A673 (cell line): Measurements from ENCODE around the gene CAMK1. TPM values are rescaled to one million over a fixed set of nuclear protein-coding genes. Genes with fewer than 3 reads are reported as not detected.

Experiments used
- BruUV-seq: library from RNA; stranded (reverse); fragments of 400-500 nt; replicated peaks from 2 replicates; lab custom pipeline; 2021; lab: Mats Ljungman, UMichigan
- CTCF ChIA-PET: fragments of 300-600 bp; sonication (Branson Sonifier 250); formaldehyde crosslinking; loops from one replicate; lab custom pipeline; 2022; ENCODE audit warnings: antibody characterized with exemption; lab: Charles Lee
- POLR2A ChIA-PET: fragments of 300-600 bp; sonication (Branson Sonifier 250); formaldehyde crosslinking; loops from one replicate; lab custom pipeline; 2022; ENCODE audit warnings: antibody characterized with exemption; ENCODE audit not compliant: low non-redundant PET; lab: Charles Lee
- DNase-seq: peaks from one replicate; pipeline ENCODE4 v3.0.0-alpha.2; 2015; ENCODE audit warnings: low spot score
- H3K27ac ChIP-seq: fragments of 200-600 bp; sonication (generic); 2 replicates; pipeline ENCODE4 v1.5.1; 2016; ENCODE audit warnings: mixed run types, low read depth, mild to moderate bottlenecking, mixed read lengths, antibody characterized with exemption, low read length; ENCODE audit not compliant: poor library complexity, severe bottlenecking
- H3K27me3 ChIP-seq: fragments of 200-600 bp; sonication (generic); replicated peaks from 2 replicates; pipeline ENCODE4 v1.6.1; 2017; ENCODE audit warnings: mixed run types, low read depth, mild to moderate bottlenecking, mixed read lengths, antibody characterized with exemption, low read length; ENCODE audit not compliant: insufficient read depth, poor library complexity
- H3K36me3 ChIP-seq: fragments of 200-600 bp; sonication (generic); 2 replicates; pipeline ENCODE4 v1.6.1; 2016; ENCODE audit warnings: mixed run types, mild to moderate bottlenecking, mixed read lengths, antibody characterized with exemption, low read length; ENCODE audit not compliant: insufficient read depth, poor library complexity, severe bottlenecking
- H3K4me1 ChIP-seq: fragments of 200-600 bp; sonication (generic); 2 replicates; pipeline ENCODE4 v1.6.1; 2017; ENCODE audit warnings: mixed run types, mild to moderate bottlenecking, mixed read lengths, antibody characterized with exemption, low read length; ENCODE audit not compliant: insufficient read depth, poor library complexity, severe bottlenecking
- H3K4me3 ChIP-seq: fragments of 200-600 bp; sonication (generic); 2 replicates; pipeline ENCODE4 v1.5.1; 2016; ENCODE audit warnings: low read depth, mixed run types, mild to moderate bottlenecking, mixed read lengths, low read length; ENCODE audit not compliant: poor library complexity, severe bottlenecking
- H3K9me3 ChIP-seq: fragments of 200-600 bp; sonication (generic); 2 replicates; pipeline ENCODE4 v1.6.1; 2016; ENCODE audit warnings: mixed run types, low read depth, mild to moderate bottlenecking, mixed read lengths, antibody characterized with exemption, low read length; ENCODE audit not compliant: poor library complexity, severe bottlenecking
- EZH2 ChIP-seq: fragments of 200-600 bp; sonication (generic); IDR thresholded peaks from 2 replicates; pipeline ENCODE4 v1.6.1; 2017; ENCODE audit warnings: borderline replicate concordance, low read depth, mild to moderate bottlenecking, mixed read lengths, antibody characterized with exemption, low read length; ENCODE audit not compliant: poor library complexity, severe bottlenecking
- intact Hi-C: fragments of 100-400 bp; cut with micrococcal nuclease; formaldehyde crosslinking; loops from one replicate; pipeline ENCODE4 v1.10.0; 2022; ENCODE audit not compliant: unreplicated experiment
- total RNA-seq: library from RNA; stranded (reverse); gene quantifications from 2 replicates; pipeline ENCODE4 v1.2.3, GENCODE V29; 2021
- TF ChIP-seq, protein P1 (sequence below): fragments of 300-800, 200-600 bp; sonication (generic); conservative IDR thresholded peaks from 2 replicates; pipeline ENCODE4 v1.5.1; 2017; ENCODE audit warnings: low read depth, mild to moderate bottlenecking, antibody characterized with exemption, low read length, moderate library complexity, mixed read lengths

The CAMK1 gene
- total RNA-seq, 1 experiment from 2014 or later: 26.7 TPM

- POLR2A ChIA-PET: no interaction called here
- TF ChIP-seq, protein P1, sequence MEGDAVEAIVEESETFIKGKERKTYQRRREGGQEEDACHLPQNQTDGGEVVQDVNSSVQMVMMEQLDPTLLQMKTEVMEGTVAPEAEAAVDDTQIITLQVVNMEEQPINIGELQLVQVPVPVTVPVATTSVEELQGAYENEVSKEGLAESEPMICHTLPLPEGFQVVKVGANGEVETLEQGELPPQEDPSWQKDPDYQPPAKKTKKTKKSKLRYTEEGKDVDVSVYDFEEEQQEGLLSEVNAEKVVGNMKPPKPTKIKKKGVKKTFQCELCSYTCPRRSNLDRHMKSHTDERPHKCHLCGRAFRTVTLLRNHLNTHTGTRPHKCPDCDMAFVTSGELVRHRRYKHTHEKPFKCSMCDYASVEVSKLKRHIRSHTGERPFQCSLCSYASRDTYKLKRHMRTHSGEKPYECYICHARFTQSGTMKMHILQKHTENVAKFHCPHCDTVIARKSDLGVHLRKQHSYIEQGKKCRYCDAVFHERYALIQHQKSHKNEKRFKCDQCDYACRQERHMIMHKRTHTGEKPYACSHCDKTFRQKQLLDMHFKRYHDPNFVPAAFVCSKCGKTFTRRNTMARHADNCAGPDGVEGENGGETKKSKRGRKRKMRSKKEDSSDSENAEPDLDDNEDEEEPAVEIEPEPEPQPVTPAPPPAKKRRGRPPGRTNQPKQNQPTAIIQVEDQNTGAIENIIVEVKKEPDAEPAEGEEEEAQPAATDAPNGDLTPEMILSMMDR: no peak
- no peak for TF ChIP-seq EZH2
- Histone ChIP-seq H3K36me3 (peaks cover 26% of the 10 kb centered on the region), H3K27ac (peak within 1 kb of the TSS; percentile 99), H3K27me3 (no peaks in the 10 kb centered on the region), H3K4me1 (peaks cover 12% of the 10 kb centered on the region), H3K9me3 (no peaks in the 10 kb centered on the region), H3K4me3 (peak within 1 kb of the TSS; percentile 100)
- BruUV-seq: no TSS peak
- CTCF ChIA-PET: no interaction called here
- intact Hi-C loops: loop anchor here (1.0 to 10.0 kb wide), 2 partner anchors 19 to 227 kb away; no protein-coding TSS in a partner anchor
- DNase-seq: peak; percentile 100
Measured at GRCh38 chr3:9731206-9732079, 38.3 kb downstream of the CAMK1 start, which contains the start of gene BRPF1. BRPF1 (plus strand) TSS chr3:9731735; CDS start chr3:9734141, 2,406 bp downstream.

DNA sequence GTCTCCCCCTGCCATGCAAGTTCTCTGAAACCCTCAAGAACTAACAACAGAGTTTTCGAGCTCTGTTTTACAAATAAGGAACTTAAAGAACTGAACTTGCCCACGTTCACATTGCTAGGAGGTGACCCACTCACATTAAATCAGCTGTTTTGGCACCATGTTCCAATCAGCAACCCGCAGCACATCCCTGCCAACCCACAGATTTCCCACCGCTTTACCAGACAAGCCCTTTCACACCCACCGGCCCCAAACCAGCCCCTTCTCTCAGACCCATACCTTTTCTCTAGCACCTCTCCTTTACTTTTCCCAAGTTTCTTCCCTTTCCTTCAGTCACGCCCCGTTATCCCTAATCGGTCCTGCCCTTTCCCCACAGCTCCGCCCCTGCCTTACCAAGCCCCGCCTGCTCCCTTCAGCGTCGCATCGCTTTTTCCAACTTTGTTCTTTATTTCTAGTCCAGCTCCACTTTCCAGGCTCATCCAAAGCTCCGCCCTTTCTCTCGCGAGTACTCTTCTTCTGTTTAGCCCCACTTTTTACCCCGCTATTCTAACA lies 39.0 kb downstream of the CAMK1 start:
- BruUV-seq: no TSS peak
- DNase-seq: no peak
- intact Hi-C loops: loop anchor here (1.0 to 10.0 kb wide), 2 partner anchors 20 to 226 kb away; no protein-coding TSS in a partner anchor
- TF ChIP-seq, protein P1: no peak
- TF ChIP-seq EZH2: no peak
- H3K27ac ChIP-seq: peak overlapping the region; percentile 99
- H3K9me3 ChIP-seq: no peaks in the 10 kb centered on the region
- ChIA-PET POLR2A (no interaction called here), CTCF (no interaction called here)
- H3K27me3 ChIP-seq: no peaks in the 10 kb centered on the region
- H3K4me3 ChIP-seq: peak overlapping the region; percentile 100
- peaks cover 21% of the 10 kb centered on the region for H3K36me3 ChIP-seq
- H3K4me1 ChIP-seq: peaks cover 12% of the 10 kb centered on the region

- POLR2A ChIA-PET: no interaction called here
- peaks cover 9% of the 10 kb centered on the region for H3K36me3 ChIP-seq
- CTCF ChIA-PET: no interaction called here
- intact Hi-C loops: no loop called here
- no peaks in the 10 kb centered on the region for H3K27me3 ChIP-seq
- TF ChIP-seq EZH2: no peak
- TF ChIP-seq, protein P1: no peak
- no peak overlapping the region for H3K4me3 ChIP-seq
- no peak overlapping the region for H3K27ac ChIP-seq
- no TSS peak for BruUV-seq
- peaks cover 12% of the 10 kb centered on the region for H3K4me1 ChIP-seq
- H3K9me3 ChIP-seq: no peaks in the 10 kb centered on the region
- no peak for DNase-seq
Measured at GRCh38 chr3:9729419-9729818, 40.3 kb downstream of the CAMK1 start.
